ENCODE results near the gene ATP1A3.

- TF ChIP-seq CTCF (IDR thresholded peaks at IDR 0.05) (no peak), POLR2A (IDR thresholded peaks at IDR 0.05) (no peak)
Observed at GRCh38 chr19:41955521-41955920, 38.5 kb downstream of the ATP1A3 start.

Measured in adrenal gland (tissue), 5 donors.